Gastroesophageal sphincter (tissue), 4 donors: ENCODE measurements around the gene ZNF592. TPM values are rescaled to one million over a fixed set of nuclear protein-coding genes. Genes with fewer than 3 reads are reported as not detected.

Source experiments
- ATAC-seq: fragments of 150-250 bp; one replicate; pipeline ENCODE4 v1.9.1; 2016; ENCODE audit warnings: mild to moderate bottlenecking, moderate library complexity
- H3K27ac ChIP-seq, 4 donors: fragments of 200-600 bp; sonication (generic) in 3 of 4; 1 replicate in 3 of 4; 2 replicates in 1 of 4; pipeline ENCODE4 v1.5.1; 2016 to 2019
- H3K27me3 ChIP-seq: fragments of 200-600 bp; sonication (generic); one replicate; pipeline ENCODE4 v1.5.1; 2019
- H3K36me3 ChIP-seq, 2 donors: fragments of 200-600 bp; sonication (generic); one replicate each; pipeline ENCODE4 v1.5.1; 2019; ENCODE audit warnings: control low read depth in 1 of 2
- H3K4me1 ChIP-seq, 3 donors: fragments of 200-600 bp; sonication (generic); 1 replicate in 2 of 3; 2 replicates in 1 of 3; pipeline ENCODE4 v1.5.1; 2016 to 2019; ENCODE audit warnings: control low read depth in 2 of 3
- H3K4me3 ChIP-seq, 2 donors: fragments of 200-600 bp; sonication (generic); one replicate each; pipeline ENCODE4 v1.5.1; 2019; ENCODE audit warnings: mild to moderate bottlenecking in 1 of 2, moderate library complexity in 1 of 2
- H3K9me3 ChIP-seq, 3 donors: fragments of 200-600 bp; sonication (generic); one replicate each; pipeline ENCODE4 v1.5.1; 2017 to 2019; ENCODE audit warnings: control low read depth in 2 of 3
- CTCF ChIP-seq, 4 experiments: fragments of 200-600 bp in 2 of 4; fragments of 450-650 bp in 2 of 4; sonication (generic) in 1 of 4; IDR thresholded peaks; one replicate each; pipeline ENCODE4 v1.5.1; 2017 to 2019; ENCODE audit warnings: antibody characterized with exemption in 4 of 4, mild to moderate bottlenecking in 2 of 4, moderate library complexity in 2 of 4
- EP300 ChIP-seq: sonication (generic); formaldehyde crosslinking; IDR thresholded peaks from one replicate; pipeline ENCODE4 v1.6.1; 2017; ENCODE audit warnings: antibody characterized with exemption, mild to moderate bottlenecking
- POLR2A ChIP-seq, 2 donors: fragments of 450-650 bp; IDR thresholded peaks; one replicate each; pipeline ENCODE4 v1.6.1; 2017; ENCODE audit warnings: antibody characterized with exemption in 2 of 2, mild to moderate bottlenecking in 2 of 2, moderate library complexity in 1 of 2
- POLR2AphosphoS5 ChIP-seq: sonication (generic); formaldehyde crosslinking; IDR thresholded peaks from one replicate; pipeline ENCODE4 v1.6.1; 2017; ENCODE audit warnings: antibody characterized with exemption
- WGBS, 2 donors: methylation state at CpG; one replicate each; pipeline ENCODE4 v1.1.5; 2018; ENCODE audit warnings: low coverage in 1 of 2; 5-methylcytosine and 5-hydroxymethylcytosine counted together
- total RNA-seq, 4 donors: library from RNA; depleted of rRNA; stranded (reverse); fragments of >200 nt; gene quantifications; one replicate each; pipeline ENCODE4 v1.1.0, GENCODE V29; 2016

The ZNF592 gene
- total RNA-seq, 4 donors from 2014 or later: 15.7 to 26.0 (median 19.1) TPM

DNA sequence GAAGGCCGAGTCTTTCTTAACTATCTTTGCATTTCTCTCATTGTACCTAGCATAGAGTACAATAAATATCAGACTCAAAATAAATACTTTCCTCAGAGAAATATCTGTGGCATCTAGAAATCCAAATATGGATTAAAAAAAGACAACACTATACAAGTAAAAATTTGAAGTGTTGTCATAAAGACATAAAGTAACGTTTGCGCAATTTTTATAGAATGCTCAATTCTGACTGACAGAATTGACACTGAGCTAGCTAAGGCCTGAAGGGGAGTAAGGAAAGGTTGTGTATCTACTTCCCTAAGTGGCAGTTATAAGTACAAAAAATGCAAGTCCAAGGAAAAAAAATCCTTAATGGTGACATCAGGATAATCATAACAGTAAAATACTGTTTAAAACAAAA, 33.6 kb upstream of the ZNF592 start:
- Histone ChIP-seq H3K36me3 (peaks cover 0 to 17% of the 10 kb centered on the region in 2 donors), H3K27ac (peak overlapping the region in 2 of 4 donors; percentile 93 to 96), H3K9me3 (no peaks in the 10 kb centered on the region), H3K27me3 (no peaks in the 10 kb centered on the region), H3K4me1 (peaks cover 0 to 38% (median 4%) of the 10 kb centered on the region in 3 donors), H3K4me3 (peak overlapping the region; percentile 71 to 89)
- TF ChIP-seq POLR2A (IDR thresholded peaks at IDR 0.05): no peak
- TF ChIP-seq POLR2AphosphoS5: no peak
- no peak for TF ChIP-seq EP300
- no peak for TF ChIP-seq CTCF (IDR thresholded peaks at IDR 0.05)
- WGBS, 2 donors: 54 to 58% methylated on average over 3 of the region's 3 CpGs
- ATAC-seq: no peak

DNA sequence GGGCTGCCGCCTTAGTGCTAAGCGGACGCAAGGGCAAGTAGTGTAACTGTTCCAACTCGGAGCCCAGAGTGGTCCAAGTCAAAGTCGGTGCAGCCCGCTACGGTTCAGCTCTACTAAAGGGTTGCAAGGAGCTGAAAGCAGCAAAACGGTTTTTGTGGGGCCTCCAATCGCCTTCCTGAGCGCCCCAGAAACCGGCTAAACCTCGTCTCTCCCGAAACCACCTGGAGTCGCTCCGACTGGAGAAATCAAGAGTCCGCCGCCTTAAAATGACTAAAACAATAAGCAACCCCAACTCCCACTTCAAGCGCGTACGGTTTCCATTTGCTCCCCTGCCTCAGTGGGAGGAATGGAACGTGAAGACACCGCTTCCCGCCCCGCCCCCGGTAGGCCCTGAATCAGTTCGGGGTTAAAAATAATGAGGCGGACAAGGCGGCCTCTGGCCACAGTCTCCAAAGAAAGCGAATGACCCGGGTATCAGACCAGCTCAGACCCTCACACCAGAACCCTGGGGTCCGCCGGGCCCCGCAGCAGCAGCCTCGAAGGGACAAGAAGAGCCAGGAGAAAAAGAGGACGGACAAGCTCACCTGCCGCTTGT, 32.9 kb upstream of the ZNF592 start:
- Histone ChIP-seq H3K36me3 (peaks cover 0 to 10% of the 10 kb centered on the region in 2 donors), H3K27me3 (no peaks in the 10 kb centered on the region), H3K4me1 (peaks cover 0 to 38% (median 4%) of the 10 kb centered on the region in 3 donors), H3K9me3 (no peaks in the 10 kb centered on the region), H3K27ac (peak overlapping the region; percentile 60 to 97 (median 94)), H3K4me3 (peak overlapping the region; percentile 71 to 89)
- 1% methylated on average over 13 of the region's 36 CpGs; no CpG with 5 or more reads in 1 of the 2 donors for WGBS, 2 donors
- TF ChIP-seq CTCF (IDR thresholded peaks at IDR 0.05): no peak
- TF ChIP-seq POLR2AphosphoS5: no peak
- TF ChIP-seq EP300: no peak
- TF ChIP-seq POLR2A (IDR thresholded peaks at IDR 0.05): no peak
- ATAC-seq: peak; percentile 1

DNA sequence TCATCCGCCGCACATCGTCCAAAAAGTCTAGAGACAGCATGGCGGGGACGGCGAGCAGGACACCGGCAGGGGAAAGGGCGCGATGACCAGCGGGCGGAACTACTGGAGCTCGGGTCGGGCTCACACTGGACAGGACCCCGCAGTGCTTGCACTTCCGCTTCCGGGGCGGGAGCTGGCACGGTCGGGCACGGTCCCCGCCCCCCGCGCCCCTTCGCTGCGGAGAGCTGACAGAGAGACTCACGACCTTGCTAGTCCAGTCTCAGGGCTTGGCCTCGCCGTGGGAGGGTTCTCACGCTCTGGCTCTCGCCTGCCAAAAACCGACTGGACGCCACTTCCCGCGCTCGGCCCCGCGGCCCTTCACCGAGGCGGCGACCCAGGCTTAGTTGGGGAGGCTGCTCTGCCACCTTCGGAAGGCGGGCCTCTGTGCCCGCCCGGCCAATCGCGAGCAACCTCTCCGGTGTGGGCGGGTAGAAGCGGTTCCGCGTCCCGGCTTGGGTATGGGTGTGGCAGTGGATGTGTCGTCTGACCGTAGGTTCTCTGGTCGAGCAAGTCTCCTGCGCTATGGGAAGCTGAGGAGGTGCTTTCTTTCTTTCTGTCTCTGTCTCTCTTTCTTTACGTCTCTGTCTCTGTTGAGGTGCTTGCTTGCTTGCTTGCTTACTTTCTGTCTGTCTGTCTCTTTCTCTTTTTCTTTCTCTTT, 32.2 kb upstream of the ZNF592 start, which contains the start of gene SEC11A:
SEC11A (minus strand) TSS at position 104 of the 697 bp plus-strand sequence; CDS start at position 40, 64 bp downstream.
- peak; percentile 99 for ATAC-seq
- H3K36me3 ChIP-seq: peaks cover 0 to 4% of the 10 kb centered on the region in 2 donors
- TF ChIP-seq EP300: no peak
- TF ChIP-seq POLR2A (IDR thresholded peaks at IDR 0.05): peak; percentile 63 to 67
- TF ChIP-seq CTCF (IDR thresholded peaks at IDR 0.05): peak in 1 of 4 experiments; percentile 7
- peak; percentile 73 for TF ChIP-seq POLR2AphosphoS5
- H3K27ac ChIP-seq: peak within 1 kb of the TSS; percentile 60 to 97 (median 94)
- H3K4me1 ChIP-seq: peaks cover 0 to 38% (median 4%) of the 10 kb centered on the region in 3 donors
- peak within 1 kb of the TSS; percentile 71 to 89 for H3K4me3 ChIP-seq
- H3K9me3 ChIP-seq: no peaks in the 10 kb centered on the region
- WGBS, 2 donors: 0% methylated on average over 4 to 13 of the region's 57 CpGs
- no peaks in the 10 kb centered on the region for H3K27me3 ChIP-seq

DNA sequence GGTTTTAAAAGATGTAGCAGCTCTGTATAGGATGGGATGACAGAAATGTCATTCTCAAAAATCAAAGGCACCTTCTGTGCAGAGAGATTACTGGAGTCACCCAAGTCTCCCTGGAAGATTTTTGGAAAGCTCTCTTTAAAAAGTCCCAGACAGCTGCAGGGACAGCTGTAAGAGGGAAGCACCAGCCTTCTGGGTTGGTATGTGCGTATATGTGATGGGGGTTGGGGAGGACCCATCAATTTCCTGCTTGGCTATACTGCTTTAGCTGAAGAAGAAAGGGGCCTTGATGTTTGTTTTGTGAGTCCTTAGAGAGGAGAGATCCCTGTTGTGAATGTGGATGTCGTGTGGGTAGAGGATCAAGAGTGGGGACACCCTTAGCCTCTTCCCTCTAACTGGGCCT, 27.0 kb upstream of the ZNF592 start:
- H3K9me3 ChIP-seq: no peaks in the 10 kb centered on the region
- 59 to 90% methylated on average over 2 of the region's 2 CpGs for WGBS, 2 donors
- no peaks in the 10 kb centered on the region for H3K36me3 ChIP-seq
- ATAC-seq: no peak
- peaks cover 0 to 21% (median 0%) of the 10 kb centered on the region in 3 donors for H3K4me1 ChIP-seq
- no peak overlapping the region for H3K4me3 ChIP-seq
- no peak for TF ChIP-seq EP300
- no peak for TF ChIP-seq POLR2A (IDR thresholded peaks at IDR 0.05)
- TF ChIP-seq CTCF (IDR thresholded peaks at IDR 0.05): no peak
- no peak for TF ChIP-seq POLR2AphosphoS5
- H3K27me3 ChIP-seq: no peaks in the 10 kb centered on the region
- no peak overlapping the region for H3K27ac ChIP-seq
